Nucleus accumbens (tissue), 56 donors: ENCODE data around the gene LRRC61.

Source experiments
- DNase-seq, 56 donors: peaks; one replicate each; lab custom pipeline; 2025; lab: John Stamatoyannopoulos, UW

Gene LRRC61

DNA sequence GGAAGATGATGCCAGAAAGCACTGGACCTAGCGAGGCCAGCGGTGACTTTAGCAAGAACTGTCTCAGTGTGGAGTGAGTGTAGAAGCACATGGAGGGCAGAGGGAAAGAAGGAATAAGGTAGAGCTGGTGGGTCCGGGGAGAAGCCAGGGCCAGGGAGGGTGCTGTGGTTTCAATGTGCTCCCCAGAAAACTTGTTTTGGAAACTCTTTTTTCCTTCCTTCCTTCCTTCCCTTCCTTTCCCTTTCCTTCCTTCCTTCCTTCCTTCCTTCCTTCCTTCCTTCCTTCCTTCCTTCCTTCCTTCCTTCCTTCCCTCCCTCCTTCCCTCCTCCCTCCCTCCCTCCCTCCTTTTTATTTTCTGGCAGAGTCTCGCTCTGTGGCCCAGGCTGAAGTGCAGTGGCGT, 23.8 kb downstream of the LRRC61 start:
- DNase-seq: no peak

DNA sequence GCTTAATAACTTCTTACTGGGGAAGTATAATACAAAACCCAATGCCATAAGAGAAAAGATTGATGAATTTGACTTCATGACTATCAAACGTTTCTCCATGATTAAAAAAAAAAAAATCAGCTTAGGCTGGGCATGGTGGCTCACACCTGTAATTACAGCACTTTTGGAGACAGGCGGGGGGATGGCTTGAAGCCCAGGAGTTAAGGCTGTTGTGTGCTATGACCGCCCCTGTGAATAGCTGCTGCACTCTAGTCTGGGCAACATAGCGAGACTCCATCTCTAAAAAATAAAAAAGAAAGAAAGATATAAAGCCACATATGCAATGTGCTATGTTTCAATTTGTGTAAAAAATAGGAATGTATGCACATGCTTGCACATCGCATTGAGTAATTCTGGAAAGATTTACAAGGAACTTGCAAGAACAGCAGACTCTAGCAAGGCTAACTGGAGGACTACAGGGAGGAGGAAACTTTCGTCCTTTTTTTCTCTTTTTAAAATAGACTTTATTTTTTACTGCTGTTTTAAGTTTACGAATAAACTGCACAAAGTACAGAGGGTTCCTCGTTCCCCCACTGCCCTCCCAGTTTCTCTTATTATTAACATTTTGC, 28.5 kb downstream of the LRRC61 start:
- DNase-seq: no peak

GRCh38 chr7:150355666-150356059, 32.5 kb downstream of the LRRC61 start:
- no peak for DNase-seq

DNA sequence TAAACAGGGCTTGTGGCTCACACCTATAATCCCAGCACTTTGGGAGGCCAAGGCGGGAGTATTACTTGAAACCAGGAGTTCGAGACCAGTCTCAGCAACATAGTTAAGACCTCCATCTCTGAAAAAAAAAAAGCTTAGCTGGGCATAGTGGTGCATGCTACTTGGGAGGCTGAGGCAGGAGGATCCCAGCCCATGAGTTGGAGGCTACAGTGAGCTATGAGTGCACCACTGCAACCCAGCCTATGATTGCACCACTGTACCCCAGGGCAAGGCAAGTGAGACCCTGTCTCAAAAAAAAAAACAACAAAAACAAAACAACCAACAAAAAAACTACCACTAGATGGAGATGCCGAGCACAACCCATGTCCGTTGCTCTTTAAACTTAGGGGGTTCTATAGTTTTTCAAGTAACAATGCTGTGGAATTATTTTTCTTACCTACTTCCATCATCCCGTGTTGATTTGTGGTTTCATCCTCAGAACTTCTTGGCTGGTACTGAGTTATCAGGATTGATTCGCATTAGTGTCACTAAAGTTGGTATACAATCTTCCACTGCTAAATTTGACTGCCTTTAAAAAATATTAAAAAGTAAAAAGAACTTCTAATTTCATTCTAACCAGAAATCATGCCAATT, 33.2 kb downstream of the LRRC61 start:
- DNase-seq: no peak

DNA sequence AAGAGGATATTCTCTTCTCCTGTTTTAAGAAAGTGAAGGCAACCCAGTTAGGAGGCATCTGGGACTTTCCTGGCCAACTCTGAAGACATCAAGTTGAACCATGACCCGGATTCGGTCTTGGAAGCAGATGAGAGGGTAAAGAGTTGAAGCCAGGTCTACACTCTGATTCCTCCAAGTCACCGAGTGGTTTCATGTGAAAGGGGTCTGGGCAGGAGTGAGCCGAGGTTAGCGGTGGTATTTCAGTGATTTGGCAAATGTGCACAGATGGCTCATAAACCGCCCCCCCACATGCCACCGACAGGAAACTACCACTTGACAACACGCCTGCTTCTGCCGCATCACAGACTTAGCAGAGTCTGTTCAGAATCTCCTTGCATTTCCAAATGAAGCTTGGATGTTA, 34.1 kb downstream of the LRRC61 start:
- DNase-seq: no peak

DNA sequence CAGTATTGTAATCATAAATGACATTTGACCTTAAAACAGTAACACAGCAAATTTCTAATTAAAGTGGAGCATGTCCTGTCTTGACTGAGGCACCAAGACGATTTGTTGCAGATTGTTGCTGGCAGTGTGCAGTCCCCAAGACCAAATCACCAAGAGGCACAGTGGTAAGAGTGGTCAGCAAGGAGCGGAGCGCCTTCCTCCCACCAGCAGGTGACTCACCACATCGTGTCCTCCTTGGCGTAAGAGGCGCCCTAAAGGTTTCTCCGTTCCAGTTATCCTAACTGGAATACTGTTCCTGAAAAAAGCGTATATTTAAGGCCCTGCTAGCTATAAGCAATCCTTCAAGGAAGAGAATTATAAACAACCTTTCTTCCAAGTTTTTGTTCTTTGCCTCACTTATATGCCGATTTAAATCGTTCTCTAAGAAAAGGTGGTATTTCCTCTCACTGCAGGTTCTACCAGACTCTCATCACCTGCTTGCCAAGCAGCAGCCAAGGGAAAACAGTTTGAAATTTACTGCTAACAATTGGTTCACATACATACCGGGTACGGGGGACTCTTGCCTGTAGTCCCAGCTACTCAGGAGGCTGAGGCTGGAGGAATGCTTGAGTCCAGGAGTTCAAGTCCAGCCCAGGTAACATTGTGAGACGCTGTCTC, 34.7 kb downstream of the LRRC61 start:
- DNase-seq: no peak

GRCh38 chr7:150358433-150358832, 35.3 kb downstream of the LRRC61 start:
- DNase-seq: no peak

DNA sequence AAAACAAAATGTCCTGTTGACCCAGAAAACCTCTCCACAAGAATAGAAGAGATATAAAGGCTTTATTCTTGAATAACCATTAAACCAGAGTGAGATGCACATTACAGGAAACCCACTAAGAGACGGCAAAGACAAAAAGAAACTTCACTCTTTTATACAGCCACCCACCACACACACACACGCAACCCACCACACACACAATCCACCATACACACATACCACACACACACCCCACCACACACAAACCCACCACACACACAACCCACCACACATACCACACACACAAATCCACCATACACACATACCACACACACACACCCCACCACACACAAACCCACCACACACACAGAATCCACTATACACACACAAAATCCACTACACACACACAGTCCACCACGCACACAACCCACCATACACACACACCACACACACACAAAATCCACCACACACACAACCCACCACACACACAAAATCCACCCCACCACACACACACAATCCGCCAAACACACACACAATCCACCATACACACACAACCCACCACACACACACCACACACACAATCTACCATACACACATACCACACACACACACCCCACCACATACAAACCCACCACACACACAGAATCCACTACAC, 36.0 kb downstream of the LRRC61 start:
- DNase-seq: no peak

- DNase-seq: no peak
Observed at GRCh38 chr7:150359622-150360362, 36.6 kb downstream of the LRRC61 start.

DNA sequence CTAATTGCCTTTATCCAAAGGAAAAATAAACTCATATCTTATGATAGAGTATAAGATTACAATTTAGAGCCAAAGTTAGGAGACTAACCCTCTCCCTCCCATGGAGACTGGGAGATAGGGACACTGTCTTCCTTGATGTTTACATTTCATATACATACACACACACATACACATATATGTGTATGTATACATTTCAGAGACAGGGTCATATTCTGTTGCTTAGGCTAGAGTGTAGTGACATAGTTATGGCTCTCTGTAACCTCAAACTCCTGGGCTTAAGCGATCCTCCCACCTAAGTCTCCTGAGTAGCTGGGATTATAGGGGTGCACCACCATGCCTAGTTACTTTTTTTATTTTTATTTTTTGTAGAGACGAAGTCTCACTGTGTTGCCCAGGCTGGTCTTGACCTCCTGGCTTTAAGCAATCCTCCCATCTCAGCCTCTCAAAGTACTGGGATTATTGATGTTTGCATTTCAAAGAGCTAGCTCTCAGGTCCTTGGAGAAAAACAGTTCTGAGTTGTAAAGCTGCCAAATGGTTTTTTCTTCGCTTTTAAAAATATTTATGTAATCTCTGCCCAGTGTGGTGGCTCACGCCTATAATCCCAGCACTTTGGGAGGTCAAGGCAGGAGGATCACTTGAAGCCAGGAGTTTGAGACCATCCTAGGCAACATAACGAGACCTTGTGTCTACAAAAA, 37.4 kb downstream of the LRRC61 start:
- no peak for DNase-seq

- no peak for DNase-seq
Observed at GRCh38 chr7:150361402-150361801, 38.2 kb downstream of the LRRC61 start.

GRCh38 chr7:150361807-150362621, 38.9 kb downstream of the LRRC61 start:
- DNase-seq: no peak

- no peak for DNase-seq
Observed at GRCh38 chr7:150363370-150363769, 40.2 kb downstream of the LRRC61 start.

DNA sequence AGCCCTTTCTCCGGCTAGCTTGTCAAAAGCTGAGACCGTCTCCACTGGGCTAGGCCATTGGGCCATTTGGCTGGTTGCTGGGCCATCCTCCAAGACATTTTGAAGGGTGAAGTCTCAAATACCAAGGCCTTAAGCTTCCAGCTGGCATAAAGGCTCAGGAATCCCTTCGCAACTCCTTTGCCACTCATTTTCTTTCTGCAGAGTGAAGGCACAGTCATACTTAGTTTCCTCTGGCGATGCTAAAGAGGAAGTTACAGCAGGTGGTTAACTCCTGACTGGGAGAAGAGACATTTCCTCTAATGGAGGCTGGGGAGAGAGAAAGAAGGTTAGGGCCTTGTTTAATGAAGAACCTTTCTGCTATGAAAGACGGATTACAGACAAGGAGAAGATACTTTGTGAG, 40.7 kb downstream of the LRRC61 start:
- no peak for DNase-seq

GRCh38 chr7:150365194-150365593, 42.0 kb downstream of the LRRC61 start:
- DNase-seq: no peak

- DNase-seq: no peak
Observed at GRCh38 chr7:150365673-150366398, 42.7 kb downstream of the LRRC61 start.

- no peak for DNase-seq
Observed at GRCh38 chr7:150367677-150368095, 44.5 kb downstream of the LRRC61 start.

DNA sequence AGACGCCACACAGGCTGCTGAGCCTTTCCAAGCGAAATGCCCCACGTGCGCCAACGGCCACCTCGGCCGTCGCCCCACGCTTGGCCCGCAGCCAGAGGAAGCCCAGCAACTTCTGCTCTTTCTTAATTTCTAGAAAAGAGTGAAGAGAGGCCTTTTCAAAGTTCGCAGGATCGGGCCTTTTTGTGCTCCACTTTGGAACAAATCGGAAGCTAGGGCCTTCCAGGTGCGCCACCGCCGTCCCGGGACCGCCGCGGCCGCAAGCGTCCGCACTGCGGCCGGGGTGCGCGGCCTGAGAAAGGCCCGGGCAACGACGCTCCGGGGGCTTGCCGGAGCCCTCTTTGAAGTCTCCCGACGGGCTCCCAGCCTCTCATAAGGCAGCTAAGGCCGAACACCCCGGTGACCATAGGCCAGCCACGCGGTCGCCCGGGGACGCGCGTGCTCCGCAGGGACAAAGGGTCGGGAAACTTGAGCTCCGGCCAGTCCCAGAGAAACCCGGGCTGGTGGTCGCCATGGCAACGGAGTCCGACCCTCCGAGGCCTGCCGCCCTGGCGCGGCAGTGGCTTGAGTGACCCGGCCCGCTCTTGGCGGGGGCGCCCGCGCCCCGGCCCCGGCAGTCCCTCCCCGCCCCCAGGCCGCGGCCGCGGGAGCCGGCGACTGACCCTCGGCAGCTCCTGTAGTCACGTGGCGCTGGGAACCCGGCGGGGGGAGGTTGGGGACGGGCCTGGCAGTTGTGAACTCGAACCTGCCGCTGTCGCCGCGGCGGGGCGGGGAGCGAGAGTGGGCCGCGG, 45.1 kb downstream of the LRRC61 start, which contains the start of gene REPIN1:
TSS of gene REPIN1 (plus strand) at position 727 of the 788 bp plus-strand sequence. CDS start 890 bp downstream, outside the sequence.
- DNase-seq: peak; percentile 42 to 96 (median 85)
